Muscle of back (tissue), 13 donors: Measurements from ENCODE around the gene IFI16. TPM values are rescaled to one million over a fixed set of nuclear protein-coding genes. Genes with fewer than 3 reads are reported as not detected.

Experiments
- DNase-seq, 3 donors: peaks; one replicate each; pipeline versions ENCODE4 v3.0.0 to v3.0.0-alpha.2; 2013
- long read RNA-seq, 9 donors: transcript quantifications; one replicate each; lab custom pipeline, GENCODE V29; 2026
- polyA plus RNA-seq, 10 donors: library from polyadenylated mRNA; unstranded; fragments of 120-200 nt; gene quantifications; one replicate each; pipeline ENCODE4 v1.2.1, GENCODE V29; 2013; ENCODE audit not compliant: insufficient read length in 10 of 10

IFI16 gene
- polyA plus RNA-seq = 10 to 100 TPM; 36.8 to 57.7 (median 40.5) TPM
- long read RNA-seq, donor 1 = 0 reads
- long read RNA-seq, donor 2, partial matches to known transcripts = 0 of 2 reads
- long read RNA-seq, donor 2, other reads (novel, unspliced or antisense) = 0 of 2 reads
- long read RNA-seq, donor 3 = 0 reads
- long read RNA-seq, donor 4 = 0 reads
- long read RNA-seq, donor 5, partial matches to known transcripts = 11 of 13 reads
- long read RNA-seq, donor 5, other reads (novel, unspliced or antisense) = 0 of 13 reads
- long read RNA-seq, donor 6, partial matches to known transcripts = 5 of 9 reads
- long read RNA-seq, donor 6, other reads (novel, unspliced or antisense) = 0 of 9 reads
- long read RNA-seq, donor 7, partial matches to known transcripts = 0 of 3 reads
- long read RNA-seq, donor 7, other reads (novel, unspliced or antisense) = 0 of 3 reads
- long read RNA-seq, donor 8, partial matches to known transcripts = 0 of 2 reads
- long read RNA-seq, donor 8, other reads (novel, unspliced or antisense) = 0 of 2 reads
- long read RNA-seq, donor 9, partial matches to known transcripts = 0 of 1 reads
- long read RNA-seq, donor 9, other reads (novel, unspliced or antisense) = 0 of 1 reads

DNA sequence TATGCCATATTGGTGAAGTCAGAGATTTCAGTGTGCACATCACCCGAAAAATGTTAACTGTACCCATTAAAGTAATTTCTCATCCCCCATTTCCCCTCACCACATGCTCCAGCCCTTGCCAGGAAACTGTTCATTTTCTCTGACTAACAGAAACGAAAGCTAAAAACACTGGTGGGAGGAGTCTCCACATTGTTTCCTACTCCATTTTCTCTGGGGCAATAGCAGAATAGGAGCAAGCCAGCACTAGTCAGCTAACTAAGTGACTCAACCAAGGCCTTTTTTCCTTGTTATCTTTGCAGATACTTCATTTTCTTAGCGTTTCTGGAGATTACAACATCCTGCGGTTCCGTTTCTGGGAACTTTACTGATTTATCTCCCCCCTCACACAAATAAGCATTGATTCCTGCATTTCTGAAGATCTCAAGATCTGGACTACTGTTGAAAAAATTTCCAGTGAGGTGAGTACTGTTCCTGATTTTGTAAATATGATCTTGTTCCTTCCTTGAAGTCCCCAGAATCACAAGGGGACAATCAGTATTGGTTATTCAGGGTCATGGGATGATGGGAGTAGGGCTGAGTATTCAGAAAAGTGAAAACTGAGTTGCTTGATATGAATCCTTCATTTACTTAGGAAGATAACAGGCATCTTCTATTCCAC, at the start of gene IFI16:
Gene IFI16 (plus strand): TSS at position 204 of the 658 bp plus-strand sequence. CDS start 4,774 bp downstream, outside the sequence.
- DNase-seq = peak; percentile 77 to 94 (median 83)

DNA sequence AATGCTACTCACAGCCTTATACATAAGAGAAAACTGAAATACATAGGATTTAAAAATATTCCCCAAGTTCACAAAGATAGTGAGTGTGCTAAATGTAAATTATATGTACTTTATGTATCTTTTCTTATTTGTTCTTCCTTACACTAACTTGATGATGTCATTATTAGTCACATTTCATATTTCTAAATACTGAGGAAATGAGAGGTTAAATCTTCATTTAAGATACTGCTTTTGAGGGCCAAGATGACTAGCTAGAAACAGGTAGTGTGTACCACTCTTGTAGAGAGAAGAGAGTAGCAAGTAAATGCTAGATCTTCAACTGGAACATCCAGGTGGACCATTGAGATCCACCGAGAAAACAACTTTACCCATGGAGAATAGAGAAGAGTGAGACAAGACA, 48.5 kb upstream of the IFI16 start:
- no peak for DNase-seq

DNA sequence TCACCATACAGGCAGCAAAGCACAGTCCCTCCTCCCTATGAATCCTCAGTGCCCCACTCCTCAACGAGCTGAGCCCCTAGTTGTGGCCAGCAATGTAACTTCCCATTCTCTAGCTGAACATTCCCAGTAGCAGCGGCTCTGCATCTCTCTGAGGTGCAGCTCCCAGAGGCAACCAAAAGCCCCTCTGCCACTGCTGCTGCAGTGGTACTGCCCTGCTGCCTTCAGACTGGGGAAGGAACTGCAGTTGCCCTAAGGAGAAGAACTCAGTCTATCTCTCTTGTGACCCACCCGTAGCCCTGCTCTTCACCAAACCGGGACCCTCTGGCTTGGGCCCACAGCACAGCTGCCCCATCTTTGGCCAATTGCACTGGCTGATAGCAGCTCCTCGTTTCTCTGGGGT, 46.7 kb upstream of the IFI16 start:
- DNase-seq = no peak

- DNase-seq = no peak
These were observed 40.5 kb upstream of the IFI16 start for GRCh38 chr1:158969166-158969565.

DNA sequence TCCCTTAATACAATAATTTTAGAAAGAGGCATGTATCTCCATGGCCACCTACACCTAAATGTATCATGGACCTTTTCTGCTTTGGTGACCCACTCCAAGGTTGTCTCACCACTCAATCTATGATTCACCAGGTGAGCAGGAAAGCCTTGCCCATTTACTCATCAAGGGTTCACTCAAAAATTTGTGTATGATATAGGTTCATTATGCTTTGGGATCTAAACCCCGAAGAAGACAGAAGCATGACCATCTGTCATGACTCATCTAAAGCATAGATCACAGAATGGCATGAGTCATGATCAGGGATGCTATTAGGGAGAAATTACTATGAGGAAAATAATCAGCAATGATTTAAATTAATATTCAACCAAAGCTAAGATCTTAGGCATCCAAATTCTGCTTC, 39.9 kb upstream of the IFI16 start:
- no peak for DNase-seq

GRCh38 chr1:158972841-158973240, 36.9 kb upstream of the IFI16 start:
- DNase-seq = no peak

DNA sequence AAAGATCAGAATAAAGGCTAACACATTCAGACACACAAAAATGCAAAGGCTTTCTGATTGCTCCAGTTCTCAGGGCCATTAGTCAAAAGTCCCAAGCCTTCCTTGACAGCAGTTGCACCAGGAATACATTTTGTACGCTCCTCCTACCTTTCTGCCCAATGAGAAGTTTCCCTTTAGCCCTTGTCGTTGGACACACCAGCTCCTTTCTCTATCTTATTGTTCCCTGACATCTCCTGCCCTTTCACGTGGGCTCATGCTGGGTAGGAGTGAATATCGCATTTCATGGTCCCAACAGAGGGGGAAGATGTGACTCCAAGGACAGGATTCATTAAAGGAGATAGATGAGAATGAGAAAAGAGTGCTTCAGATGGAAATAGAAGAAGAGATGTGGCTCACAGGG, 33.5 kb upstream of the IFI16 start:
- no peak for DNase-seq

DNA sequence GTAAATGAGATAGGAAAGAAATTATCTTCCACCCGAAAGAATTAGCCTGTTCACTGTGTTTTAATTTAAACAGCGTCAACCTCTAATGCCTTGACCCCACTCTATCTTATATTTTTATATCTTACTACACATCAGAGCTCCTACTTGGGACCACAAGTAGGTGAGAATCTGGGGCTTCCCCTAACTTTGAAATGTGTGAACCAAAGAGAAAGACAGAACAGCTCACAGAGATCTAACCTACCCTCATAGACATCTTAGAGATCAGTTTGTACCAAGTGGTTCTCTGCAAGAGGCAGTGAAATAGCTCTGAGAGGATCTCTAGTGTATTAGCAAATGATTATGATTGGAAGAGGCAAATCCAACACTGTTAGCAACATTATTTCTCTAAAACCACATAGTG, 31.0 kb upstream of the IFI16 start:
- no peak for DNase-seq

DNA sequence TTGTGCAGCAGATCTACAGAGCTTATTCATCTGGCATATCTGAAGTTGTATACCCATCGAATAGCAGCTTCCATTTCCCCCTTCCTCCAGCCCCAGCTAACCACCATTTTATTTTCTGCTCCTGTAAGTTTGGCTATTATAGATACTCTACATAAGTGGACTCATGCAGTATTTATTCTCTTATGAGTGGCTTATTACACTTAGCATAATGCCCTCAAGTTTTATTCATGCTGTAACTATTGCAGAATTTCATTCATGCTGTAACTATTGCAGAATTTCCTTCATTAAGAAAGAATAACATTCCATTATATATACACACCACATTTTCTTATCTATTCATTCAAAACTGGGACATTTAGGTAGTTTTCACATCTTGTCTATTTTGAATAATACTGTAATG, 30.5 kb upstream of the IFI16 start:
- no peak for DNase-seq

- no peak for DNase-seq
These were observed 26.5 kb upstream of the IFI16 start for GRCh38 chr1:158983235-158983634.

GRCh38 chr1:158984386-158984785, 25.3 kb upstream of the IFI16 start:
- no peak for DNase-seq

DNA sequence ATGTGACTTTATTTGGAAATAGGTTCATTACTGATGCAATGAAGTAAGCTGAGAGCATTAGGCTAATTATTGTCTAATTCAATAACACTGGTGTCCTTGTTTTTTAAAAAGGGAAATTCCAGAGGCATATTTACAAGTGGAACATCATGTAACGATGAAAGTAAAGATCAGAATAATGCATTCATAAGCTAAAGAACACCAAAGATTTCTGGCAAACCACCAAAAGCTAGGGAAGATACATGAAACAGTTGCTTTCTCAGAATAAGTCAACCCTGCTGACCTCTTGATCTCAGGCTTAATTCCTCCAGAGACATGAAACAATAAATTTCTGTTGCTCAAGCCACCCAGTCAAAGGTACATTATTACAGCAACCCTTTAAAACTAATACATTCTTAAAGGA, 20.3 kb upstream of the IFI16 start:
- DNase-seq = no peak

DNA sequence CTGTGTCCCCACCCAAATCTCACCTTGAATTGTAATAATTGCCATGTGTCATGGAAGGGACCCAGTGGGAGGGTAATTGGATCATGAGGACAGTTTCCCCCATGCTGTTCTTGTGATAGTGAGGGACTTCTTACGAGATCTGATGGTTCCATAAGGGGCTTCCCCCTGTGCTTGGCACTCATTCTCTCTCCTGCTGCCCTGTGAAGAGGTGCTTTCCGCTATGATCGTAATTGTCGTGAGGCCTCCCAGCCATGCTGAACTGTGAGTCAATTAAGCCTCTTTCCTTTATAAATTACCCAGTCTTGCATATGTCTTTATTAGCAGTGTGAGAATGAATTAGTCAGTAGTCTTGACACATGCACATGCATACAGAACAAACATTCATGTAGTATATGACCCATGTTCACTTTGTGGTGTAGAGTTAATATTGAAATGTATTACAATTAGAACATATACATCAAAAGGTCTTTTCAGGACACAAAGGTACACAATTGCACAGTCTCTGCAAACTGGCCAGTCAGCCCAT, 16.9 kb upstream of the IFI16 start:
- no peak for DNase-seq

DNA sequence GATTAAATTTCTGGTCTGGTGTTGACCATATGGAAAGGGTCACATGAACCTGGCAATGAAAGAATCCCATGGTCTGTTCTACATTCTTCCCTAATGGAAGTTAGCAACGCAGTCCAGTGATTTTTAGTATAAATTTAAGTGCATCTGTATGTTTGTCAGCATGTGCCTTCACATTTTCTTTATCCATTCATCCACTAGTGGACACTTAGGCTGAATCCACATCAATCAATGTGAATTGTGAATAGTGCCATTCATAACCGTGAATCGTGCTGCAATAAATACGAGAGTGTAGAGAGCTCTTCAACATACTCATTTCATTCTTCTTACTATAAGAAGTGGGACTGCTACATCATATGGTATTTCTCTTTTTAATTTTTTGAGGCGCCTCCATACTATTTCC, 12.7 kb upstream of the IFI16 start:
- DNase-seq = no peak

GRCh38 chr1:158998037-158998780, 11.5 kb upstream of the IFI16 start:
- no peak for DNase-seq

GRCh38 chr1:158998781-158999161, 10.9 kb upstream of the IFI16 start:
- peak; percentile 53 to 87 (median 65) for DNase-seq

GRCh38 chr1:158999316-159000069, 10.2 kb upstream of the IFI16 start:
- DNase-seq = peak; percentile 55 to 94 (median 82)

- DNase-seq = no peak
These were observed 9.7 kb upstream of the IFI16 start for GRCh38 chr1:159000070-159000409.

DNA sequence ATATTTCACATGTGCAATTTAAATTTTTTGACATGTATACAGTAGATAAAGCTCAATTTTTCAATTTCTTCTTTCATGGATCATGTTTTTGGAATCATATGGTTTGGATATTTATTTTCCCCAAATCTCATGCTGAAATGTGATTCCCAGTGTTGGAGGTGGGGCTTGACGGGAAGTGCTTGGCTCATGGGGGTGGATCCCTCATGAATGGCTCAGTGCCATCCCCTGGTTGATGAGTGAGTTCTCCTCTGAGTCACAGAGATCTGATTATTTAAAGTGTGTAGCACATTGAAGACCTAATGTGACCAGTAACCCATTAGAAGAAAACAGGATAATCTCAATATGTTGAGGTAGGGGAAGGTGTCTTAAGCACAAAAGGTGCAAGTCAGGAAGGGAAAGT, 9.1 kb upstream of the IFI16 start:
- DNase-seq = peak; percentile 69 to 88 (median 77)

DNA sequence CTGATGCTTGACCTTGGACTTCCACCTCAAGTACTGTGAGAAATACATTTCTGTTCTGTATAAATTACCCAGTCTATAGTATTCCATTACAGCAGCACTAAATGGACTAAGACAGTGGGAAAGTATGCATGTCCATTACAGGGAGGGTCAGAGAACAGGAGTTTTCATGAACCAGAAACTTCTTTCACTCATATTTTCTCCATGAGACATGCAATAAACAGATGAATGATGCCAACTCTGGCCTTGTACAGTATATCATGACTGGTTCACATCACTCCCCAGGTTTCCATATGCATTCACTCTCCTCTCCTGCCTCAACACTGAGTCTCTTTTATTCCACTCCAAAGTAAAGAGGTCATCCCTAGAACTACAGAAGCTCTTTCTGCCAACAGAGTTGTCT, 4.5 kb upstream of the IFI16 start:
- DNase-seq = no peak

DNA sequence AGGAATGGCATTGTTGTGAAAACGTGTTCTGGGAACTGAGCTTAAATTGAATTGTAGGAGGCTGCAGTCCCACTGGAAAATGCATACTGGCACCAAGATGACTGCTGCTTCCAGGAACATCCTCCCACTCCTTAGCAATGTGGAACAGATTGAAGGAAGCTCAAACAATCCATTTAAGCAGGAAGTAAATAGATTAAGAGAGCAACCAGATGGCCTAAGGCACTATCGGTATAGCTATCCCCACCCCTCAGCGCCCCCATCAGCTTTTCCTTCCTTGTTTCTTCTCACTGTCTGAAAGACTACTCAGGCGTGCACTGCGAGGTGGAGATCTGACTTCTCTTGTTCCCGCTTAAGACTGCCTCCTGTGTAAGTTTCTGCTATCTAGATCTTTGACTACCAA, 4.0 kb upstream of the IFI16 start:
- DNase-seq = peak in 2 of 3 donors; percentile 42 to 61
